Measurements from ENCODE around the gene RLN1. TPM values are rescaled to one million over a fixed set of nuclear protein-coding genes. Genes with fewer than 3 reads are reported as not detected.

The RLN1 gene
- total RNA-seq, 1 donor from 2014 or later, result not detected

- Histone ChIP-seq H3K4me3 (no peak overlapping the region), H3K27ac (no peak overlapping the region), H3K9me3 (no peaks in the 10 kb centered on the region), H3K4me1 (peaks cover 0 to 7% of the 10 kb centered on the region in 2 donors), H3K36me3 (no peaks in the 10 kb centered on the region), H3K27me3 (no peaks in the 10 kb centered on the region)
- intact Hi-C loops (cut with DNase I), result no loop called here
- no peak for TF ChIP-seq CTCF (IDR thresholded peaks at IDR 0.05)
- DNase-seq (ENCODE audit: low spot score in 2 of 2), result no peak
Observed at GRCh38 chr9:5357431-5358105, 17.9 kb upstream of the RLN1 start.

GRCh38 chr9:5355817-5356216 lies 16.1 kb upstream of the RLN1 start:
- no peak for DNase-seq (ENCODE audit: low spot score in 2 of 2)

GRCh38 chr9:5355226-5355625 lies 15.6 kb upstream of the RLN1 start:
- Histone ChIP-seq H3K27ac (no peak overlapping the region), H3K4me3 (no peak overlapping the region), H3K27me3 (no peaks in the 10 kb centered on the region), H3K4me1 (no peaks in the 10 kb centered on the region), H3K9me3 (peaks cover 0 to 3% of the 10 kb centered on the region in 2 donors), H3K36me3 (no peaks in the 10 kb centered on the region)
- no peak for TF ChIP-seq CTCF (IDR thresholded peaks at IDR 0.05)
- no peak for DNase-seq (ENCODE audit: low spot score in 2 of 2)
- intact Hi-C loops (cut with DNase I), result no loop called here

More at GRCh38 chr9:5355817-5356216, 16.1 kb upstream of the RLN1 start:
- Histone ChIP-seq H3K36me3 (no peaks in the 10 kb centered on the region), H3K27ac (no peak overlapping the region), H3K4me1 (no peaks in the 10 kb centered on the region), H3K4me3 (no peak overlapping the region), H3K27me3 (no peaks in the 10 kb centered on the region), H3K9me3 (no peaks in the 10 kb centered on the region)
- TF ChIP-seq CTCF (IDR thresholded peaks at IDR 0.05), result no peak
- intact Hi-C loops (cut with DNase I), result no loop called here

GRCh38 chr9:5354184-5354583 lies 14.5 kb upstream of the RLN1 start:
- intact Hi-C loops (cut with DNase I), result no loop called here
- Histone ChIP-seq H3K27me3 (no peaks in the 10 kb centered on the region), H3K27ac (no peak overlapping the region), H3K4me3 (no peak overlapping the region), H3K4me1 (no peaks in the 10 kb centered on the region), H3K36me3 (no peaks in the 10 kb centered on the region), H3K9me3 (peaks cover 0 to 14% of the 10 kb centered on the region in 2 donors)
- no peak for DNase-seq (ENCODE audit: low spot score in 2 of 2)
- no peak for TF ChIP-seq CTCF (IDR thresholded peaks at IDR 0.05)

GRCh38 chr9:5352637-5353248 lies 13.1 kb upstream of the RLN1 start:
- intact Hi-C loops (cut with DNase I), result no loop called here
- H3K4me3 ChIP-seq, result no peak overlapping the region
- no peak for TF ChIP-seq CTCF (IDR thresholded peaks at IDR 0.05)

More at GRCh38 chr9:5352637-5353248, 13.1 kb upstream of the RLN1 start:
- no peak overlapping the region for H3K27ac ChIP-seq
- no peaks in the 10 kb centered on the region for H3K27me3 ChIP-seq
- H3K36me3 ChIP-seq, result no peaks in the 10 kb centered on the region
- no peaks in the 10 kb centered on the region for H3K4me1 ChIP-seq
- DNase-seq (ENCODE audit: low spot score in 2 of 2), result no peak
- H3K9me3 ChIP-seq, result peaks cover 0 to 20% of the 10 kb centered on the region in 2 donors

Data from ascending aorta (tissue), 2 donors.